ENCODE results near the gene FAM163B. TPM values are rescaled to one million over a fixed set of nuclear protein-coding genes. Genes with fewer than 3 reads are reported as not detected.

Gene FAM163B
- total and polyA plus RNA-seq, 2 of the 8 experiments (the other 6 are each of a cell fraction or from before 2014, with no cell fraction given), result 0.63 to 1.0 TPM

- Histone ChIP-seq H3K79me1 (ENCODE audit: low read depth, low read length) (no peaks in the 10 kb centered on the region), H3K79me2 (ENCODE audit: control insufficient read depth in 1 of 2, insufficient read depth in 2 of 2, low read length in 2 of 2) (no peaks in the 10 kb centered on the region), H4K5ac (ENCODE audit: insufficient read length, low read depth, low read length) (no peak overlapping the region), H2AK5ac (ENCODE audit: low read depth, low read length) (no peak overlapping the region), H3K27me3 (replicated peaks in 1 of 4; ENCODE audit: control insufficient read depth in 3 of 4, extremely low read depth in 1 of 4, insufficient read depth in 3 of 4, low read length in 3 of 4) (peaks cover 5 to 23% (median 16%) of the 10 kb centered on the region in 4 experiments), H3K14ac (ENCODE audit: insufficient read length) (no peak overlapping the region), H2BK120ac (replicated peaks; ENCODE audit: low read depth, low read length) (no peak overlapping the region), H2BK20ac (ENCODE audit: low read length) (no peak overlapping the region), H3K9me3 (ENCODE audit: insufficient read depth in 2 of 2, low read depth in 1 of 2, low read length in 1 of 2) (no peaks in the 10 kb centered on the region), H2BK15ac (ENCODE audit: low read length) (no peak overlapping the region), H3K4me1 (replicated peaks in 1 of 4; ENCODE audit: control insufficient read depth in 3 of 4, insufficient read depth in 4 of 4, low read length in 3 of 4) (peaks cover 0 to 3% (median 1%) of the 10 kb centered on the region in 4 experiments; a peak in 3 of 7 replicates), H3K56ac (replicated peaks; ENCODE audit: insufficient read length, low read depth, low read length) (no peak overlapping the region), H3K9ac (replicated peaks in 1 of 4; ENCODE audit: extremely low read depth in 1 of 4, low read depth in 3 of 4, low read length in 3 of 4) (no peak overlapping the region), H3K23ac (ENCODE audit: insufficient read length) (no peak overlapping the region), H3K4ac (replicated peaks; ENCODE audit: insufficient read length, low read depth, low read length) (no peak overlapping the region), H3K23me2 (ENCODE audit: low read depth, low read length) (peaks cover 4% of the 10 kb centered on the region; the same call in 1 of the 2 replicates), H4K20me1 (replicated peaks in 1 of 2; ENCODE audit: control insufficient read depth in 1 of 2, insufficient read depth in 2 of 2, low read length in 2 of 2) (no peaks in the 10 kb centered on the region), H3K4me3 (ENCODE audit: extremely low read depth in 1 of 4, insufficient read depth in 2 of 4, low read depth in 3 of 4, low read length in 4 of 4) (no peak overlapping the region), H3K18ac (ENCODE audit: extremely low read depth, low read length) (no peak overlapping the region), H3K27ac (ENCODE audit: low read depth, low read length) (no peak overlapping the region), H2BK12ac (ENCODE audit: low read depth, low read length) (no peak overlapping the region), H3K4me2 (ENCODE audit: insufficient read depth in 1 of 2, low read depth in 2 of 2, low read length in 2 of 2) (no peak overlapping the region), H4K91ac (replicated peaks; ENCODE audit: insufficient read length, low read length) (no peak overlapping the region), H2BK5ac (ENCODE audit: low read depth, low read length) (no peak overlapping the region), H2AFZ (ENCODE audit: low read length) (no peak overlapping the region), H4K8ac (ENCODE audit: extremely low read depth, insufficient read depth, low read length) (no peak overlapping the region), H3K36me3 (ENCODE audit: control insufficient read depth in 2 of 4, insufficient read depth in 4 of 4, low read length in 3 of 4) (no peaks in the 10 kb centered on the region)
- FAIRE-seq (no peak), DNase-seq (ENCODE audit: low read depth in 1 of 2, low spot score in 2 of 2) (no peak)
- CTCF ChIA-PET (ENCODE audit: partially characterized antibody), result interaction anchor here (1.0 to 1.1 kb wide), 2 partner anchors 75 to 102 kb away, joined by 3 to 4 read pairs; no protein-coding TSS in a partner anchor
- TF ChIP-seq CHD2 (IDR thresholded peaks at IDR 0.05; ENCODE audit: low read length) (no peak), RFX5 (IDR thresholded peaks at IDR 0.05; ENCODE audit: borderline replicate concordance, low read depth, low read length) (no peak), EZH2 (IDR thresholded peaks at IDR 0.05; ENCODE audit: low read depth, low read length, severe bottlenecking) (no peak), HDAC2 (IDR thresholded peaks at IDR 0.05; ENCODE audit: borderline replicate concordance in 1 of 2, low read depth in 2 of 2, low read length in 2 of 2) (no peak), SUZ12 (IDR thresholded peaks at IDR 0.05; ENCODE audit: low read length) (no peak), KDM4A (IDR thresholded peaks at IDR 0.05; ENCODE audit: low read depth, low read length, severe bottlenecking) (no peak), KDM5A (IDR thresholded peaks at IDR 0.05; ENCODE audit: low read length) (no peak), KDM1A (IDR thresholded peaks at IDR 0.05; ENCODE audit: borderline replicate concordance, low read length) (no peak), BACH1 (IDR thresholded peaks at IDR 0.05; ENCODE audit: low read length) (no peak), POU5F1 (IDR thresholded peaks at IDR 0.05; ENCODE audit: low read depth, low read length) (no peak), JUND (IDR thresholded peaks at IDR 0.05; ENCODE audit: low read length) (no peak), SP4 (IDR thresholded peaks at IDR 0.05; ENCODE audit: low read length) (no peak), CHD1 (IDR thresholded peaks at IDR 0.05; ENCODE audit: low read depth, low read length) (no peak)
- POLR2A ChIA-PET (ENCODE audit: partially characterized antibody), result interaction anchor here (1.4 kb wide), 1 partner anchor 12 kb away, joined by 3 read pairs; no protein-coding TSS in a partner anchor
- WGBS, 2 experiments (ENCODE audit: extremely low coverage in 1 of 2, insufficient coverage in 1 of 2, insufficient read length in 1 of 2, insufficient replicate concordance in 2 of 2, low coverage in 1 of 2, low lambda C conversion rate in 2 of 2, missing lambda C conversion rate in 1 of 2), result 91% methylated on average over 9 of the region's 9 CpGs; no CpG with 5 or more reads in 1 of the 2 experiments
These were observed 2.9 kb upstream of the FAM163B start for GRCh38 chr9:133612051-133612450.

Measured in H1 (cell line).